ENCODE results near the gene PRKAG2.
"Not testable (repeated sequence)": the region's sequence is repeated elsewhere in the genome, so short reads cannot be mapped to it uniquely, and the experiment has no call there.

GRCh38 chr7:151573046-151573445, 303.9 kb downstream of the PRKAG2 start:
- TF ChIP-seq POLR2AphosphoS5, POLR2A (IDR thresholded peaks at IDR 0.05): not testable (repeated sequence)

Measured in breast epithelium (tissue), 3 donors.